GM19467 (cell line): ENCODE data around the gene SLC6A20.

Source experiments
- ATAC-seq: cut with Tn5 transposase; IDR thresholded peaks from one replicate; pipeline ENCODE4 v1.9.1; 2021; ENCODE audit warnings: mild to moderate bottlenecking, moderate library complexity; ENCODE audit not compliant: unreplicated experiment

The SLC6A20 gene

GRCh38 chr3:45737234-45737633, 59.1 kb downstream of the SLC6A20 start:
- ATAC-seq: no peak

- no peak for ATAC-seq
Observed at GRCh38 chr3:45736707-45737106, 59.6 kb downstream of the SLC6A20 start.

GRCh38 chr3:45730409-45731154, 65.8 kb downstream of the SLC6A20 start:
- no peak for ATAC-seq

GRCh38 chr3:45729614-45730013, 66.7 kb downstream of the SLC6A20 start:
- no peak for ATAC-seq

- ATAC-seq: no peak
Observed at GRCh38 chr3:45724911-45725310, 71.4 kb downstream of the SLC6A20 start.

GRCh38 chr3:45719655-45720487, 76.5 kb downstream of the SLC6A20 start:
- ATAC-seq: no peak

- ATAC-seq: no peak
Observed at GRCh38 chr3:45716790-45717336, 79.5 kb downstream of the SLC6A20 start.

GRCh38 chr3:45715945-45716344, 80.4 kb downstream of the SLC6A20 start:
- ATAC-seq: no peak

GRCh38 chr3:45712434-45713110, 83.8 kb downstream of the SLC6A20 start:
- ATAC-seq: no peak

- no peak for ATAC-seq
Observed at GRCh38 chr3:45711931-45712330, 84.4 kb downstream of the SLC6A20 start.

- no peak for ATAC-seq
Observed at GRCh38 chr3:45705839-45706808, 90.2 kb downstream of the SLC6A20 start.
